ENCODE data around the gene WDR48. TPM values are rescaled to one million over a fixed set of nuclear protein-coding genes. Genes with fewer than 3 reads are reported as not detected.
A peak's percentile ranks its signal among the peaks of the same experiment; 100 is the strongest.

WDR48 gene
- total RNA-seq, 1 donor from 2014 or later = 24.5 TPM

DNA sequence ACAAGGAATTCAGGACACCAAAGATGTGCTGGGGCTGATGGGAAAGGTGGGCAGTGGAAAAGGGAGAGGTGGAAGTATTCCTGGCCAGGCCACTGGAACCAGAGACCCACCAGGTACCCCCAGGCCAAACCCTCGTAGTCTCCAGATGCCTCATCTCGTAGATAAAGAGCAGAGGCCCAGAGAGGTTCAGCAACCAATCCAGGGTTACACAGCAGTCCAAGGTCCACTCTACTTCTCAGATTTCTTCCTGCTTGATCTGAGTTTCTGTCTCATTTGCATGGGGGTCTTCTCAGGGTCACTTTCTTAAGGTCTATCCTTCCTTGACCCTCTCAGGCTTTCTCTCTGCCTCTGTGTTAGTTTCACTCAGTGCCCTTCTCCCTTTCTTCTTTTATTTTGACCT, 60.7 kb downstream of the WDR48 start:
- DNase-seq (ENCODE audit: low spot score) = peak; percentile 36
- intact Hi-C loops (cut with DNase I) = no loop called here

- intact Hi-C loops (cut with DNase I) = no loop called here
- DNase-seq (ENCODE audit: low spot score) = peak; percentile 50
Observed at GRCh38 chr3:39113291-39113690, 61.5 kb downstream of the WDR48 start.

GRCh38 chr3:39114456-39114855, 62.6 kb downstream of the WDR48 start:
- intact Hi-C loops (cut with DNase I) = no loop called here
- DNase-seq (ENCODE audit: low spot score) = peak; percentile 56

GRCh38 chr3:39115870-39116269, 64.1 kb downstream of the WDR48 start:
- intact Hi-C loops (cut with DNase I) = no loop called here

GRCh38 chr3:39118079-39118478, 66.3 kb downstream of the WDR48 start:
- DNase-seq (ENCODE audit: low spot score) = no peak
- intact Hi-C loops (cut with DNase I) = no loop called here

More at GRCh38 chr3:39115870-39116269, 64.1 kb downstream of the WDR48 start:
- DNase-seq (ENCODE audit: low spot score) = peak; percentile 57

DNA sequence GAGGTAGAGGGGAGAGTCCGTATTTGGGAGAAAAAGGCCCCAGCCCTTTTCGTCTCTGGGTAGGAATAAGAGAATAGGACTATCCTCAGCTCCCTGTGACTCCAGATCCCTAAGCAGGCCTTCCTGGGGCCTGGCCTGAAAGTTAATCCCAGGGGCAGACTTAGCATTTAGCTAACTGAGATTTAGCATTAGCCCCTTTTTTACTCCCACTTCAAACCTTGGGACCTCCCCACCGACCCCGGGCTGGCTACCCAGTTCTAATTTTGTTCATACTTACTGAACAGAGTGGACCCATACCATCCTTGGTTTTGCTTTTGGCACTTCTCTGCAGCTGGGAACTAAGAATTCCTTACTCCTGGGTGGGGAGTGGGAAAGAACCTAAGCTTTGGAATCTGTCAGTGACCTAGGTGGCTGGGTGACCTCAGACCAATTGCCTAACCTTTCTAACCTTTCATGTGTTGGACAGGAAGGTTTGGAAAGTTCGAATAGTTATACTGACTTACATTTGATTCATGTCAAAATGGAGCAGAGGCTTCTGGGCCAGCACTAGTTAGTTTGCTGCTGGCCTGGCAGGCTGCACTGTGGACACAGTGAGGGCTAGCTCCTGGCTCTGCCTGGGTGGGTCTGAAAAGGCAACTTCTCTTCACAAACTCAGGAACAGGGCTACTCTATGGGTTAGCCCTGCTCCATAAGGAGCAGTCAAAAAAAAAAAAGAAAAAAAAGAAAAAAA, 67.3 kb downstream of the WDR48 start:
- intact Hi-C loops (cut with DNase I) = no loop called here
- no peak for DNase-seq (ENCODE audit: low spot score)

- intact Hi-C loops (cut with DNase I) = no loop called here
- DNase-seq (ENCODE audit: low spot score) = no peak
Observed at GRCh38 chr3:39121621-39122020, 69.8 kb downstream of the WDR48 start.

- intact Hi-C loops (cut with DNase I) = no loop called here
- DNase-seq (ENCODE audit: low spot score) = no peak
Observed at GRCh38 chr3:39122813-39123212, 71.0 kb downstream of the WDR48 start.

DNA sequence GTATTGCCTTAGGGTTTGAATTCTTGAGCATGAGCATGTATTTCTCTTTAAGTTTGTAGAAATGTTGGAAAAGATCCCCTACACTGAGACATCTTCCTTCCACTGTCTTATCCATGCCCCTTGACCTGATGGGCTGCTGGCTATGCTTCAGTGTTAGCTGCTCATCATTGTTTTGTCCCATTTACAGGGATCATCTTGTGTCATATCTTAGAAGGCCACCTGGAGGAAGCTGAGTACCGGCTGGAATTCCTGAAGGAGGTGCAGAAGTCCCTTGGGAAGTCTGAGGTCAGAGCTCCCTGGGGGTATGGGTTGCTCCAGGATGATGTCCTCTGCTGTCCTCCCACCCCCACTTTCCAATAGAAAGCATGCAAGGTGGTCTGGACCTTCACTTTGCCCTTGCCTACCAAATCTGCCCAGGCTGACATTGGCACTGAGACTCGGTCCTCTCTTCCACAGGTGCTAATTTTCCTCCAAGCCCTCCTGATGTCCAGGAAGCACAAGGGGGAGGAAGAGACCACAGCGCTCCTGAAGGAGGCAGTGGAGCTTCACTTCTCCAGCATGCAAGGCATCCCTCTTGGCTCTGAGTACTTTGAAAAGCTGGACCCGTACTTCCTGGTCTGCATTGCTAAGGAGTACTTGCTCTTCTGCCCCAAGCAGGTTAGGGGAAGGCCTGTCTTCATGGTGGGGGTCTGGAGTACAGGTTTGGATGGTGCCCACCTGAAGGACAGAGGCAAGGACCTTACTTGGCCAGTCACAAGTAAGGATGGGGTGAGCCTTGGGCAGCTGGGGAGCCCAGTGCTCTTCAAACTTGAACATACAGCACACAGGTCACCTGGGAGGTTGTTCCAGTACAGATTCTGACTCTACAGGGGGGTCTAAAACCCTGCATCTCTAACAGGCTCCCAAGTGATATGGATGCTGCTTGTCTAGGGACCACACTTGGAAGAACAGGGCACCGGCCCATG, 73.3 kb downstream of the WDR48 start:
- intact Hi-C loops (cut with DNase I) = no loop called here
- DNase-seq (ENCODE audit: low spot score) = peak; percentile 70

GRCh38 chr3:39125841-39126500, 74.2 kb downstream of the WDR48 start:
- peak; percentile 17 for DNase-seq (ENCODE audit: low spot score)
- intact Hi-C loops (cut with DNase I) = loop anchor here (1.0 kb wide), 1 partner anchor 162 kb away; no protein-coding TSS in a partner anchor

- DNase-seq (ENCODE audit: low spot score) = peak; percentile 75
Observed at GRCh38 chr3:39126532-39127071, 74.8 kb downstream of the WDR48 start.

DNA sequence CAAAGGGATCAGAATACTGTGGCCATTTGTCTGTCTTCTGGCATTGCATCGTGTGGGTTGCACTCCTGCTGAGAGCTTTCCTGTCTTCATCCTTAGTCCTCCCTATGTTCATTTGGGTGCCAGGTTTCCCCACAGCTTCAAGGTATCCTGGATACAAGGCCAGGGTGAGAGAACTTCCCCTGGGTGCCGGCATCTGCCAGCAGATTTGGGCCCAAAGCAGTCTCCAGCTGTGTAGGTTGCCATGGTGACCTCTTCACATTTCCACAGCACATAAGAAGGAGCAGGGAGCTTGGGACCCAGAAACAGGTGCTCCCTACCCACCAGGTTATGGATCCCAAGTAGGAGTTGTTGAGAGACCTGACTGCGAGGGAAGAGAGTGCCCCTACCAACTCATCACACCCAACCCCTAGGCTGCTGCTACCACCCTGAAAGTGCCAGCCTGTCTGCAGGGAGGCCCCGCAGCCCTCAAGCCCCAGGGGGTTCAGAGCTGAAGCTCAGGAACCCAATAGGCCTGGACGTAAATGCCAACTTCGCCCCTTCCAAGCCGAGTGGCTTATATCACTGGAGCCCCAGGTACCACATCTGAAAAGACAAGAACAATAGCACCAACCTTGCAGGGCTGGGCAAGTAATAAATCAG, 75.6 kb downstream of the WDR48 start:
- intact Hi-C loops (cut with DNase I) = no loop called here
- DNase-seq (ENCODE audit: low spot score) = peak; percentile 54

More at GRCh38 chr3:39126532-39127071, 74.8 kb downstream of the WDR48 start:
- intact Hi-C loops (cut with DNase I) = loop anchor here (1.0 kb wide), 1 partner anchor 162 kb away; no protein-coding TSS in a partner anchor

DNA sequence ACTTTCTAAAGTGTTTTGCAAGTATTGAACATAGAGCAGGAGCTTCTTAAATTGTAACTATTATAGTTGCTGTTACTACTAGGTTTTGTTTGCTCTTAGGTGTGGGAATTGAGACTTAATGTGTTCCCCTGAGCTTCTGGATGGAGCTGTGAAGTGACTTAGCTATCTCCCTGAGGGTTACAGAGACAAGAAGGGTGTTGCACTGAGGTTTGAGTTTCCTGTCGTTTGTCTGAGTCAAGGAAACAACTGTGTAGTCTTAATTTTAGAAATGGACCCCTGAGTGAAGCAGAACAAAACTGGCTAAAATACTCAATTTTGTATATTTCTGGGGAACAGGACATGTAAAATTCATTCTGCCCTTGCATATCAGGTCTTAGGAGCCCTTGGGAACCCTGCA, 76.1 kb downstream of the WDR48 start:
- intact Hi-C loops (cut with DNase I) = no loop called here
- no peak for DNase-seq (ENCODE audit: low spot score)

- intact Hi-C loops (cut with DNase I) = no loop called here
- peak; percentile 35 for DNase-seq (ENCODE audit: low spot score)
Observed at GRCh38 chr3:39128951-39129350, 77.1 kb downstream of the WDR48 start.

DNA sequence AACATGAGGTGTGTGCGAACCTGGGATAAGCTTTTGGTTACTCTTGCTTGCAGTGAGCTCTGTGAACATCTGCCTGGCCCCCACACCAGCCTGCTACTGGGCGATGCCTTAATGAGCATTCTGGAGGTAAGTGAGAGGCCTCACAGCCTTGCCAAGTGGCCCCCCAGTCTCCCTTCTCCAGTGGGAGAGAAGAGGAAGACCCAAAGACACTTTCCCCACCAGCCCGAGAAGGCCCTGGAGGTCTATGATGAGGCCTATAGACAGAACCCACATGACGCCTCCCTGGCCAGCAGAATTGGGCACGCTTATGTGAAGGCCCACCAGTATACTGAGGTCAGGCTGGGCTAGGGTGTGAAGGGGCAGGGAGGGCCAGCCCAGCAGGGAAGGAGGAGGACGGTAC, 78.2 kb downstream of the WDR48 start:
- peak; percentile 73 for DNase-seq (ENCODE audit: low spot score)
- intact Hi-C loops (cut with DNase I) = loop anchor here (10.0 kb wide), 1 partner anchor 255 kb away; the partner anchor contains the start of gene SLC25A38

- peak; percentile 9 for DNase-seq (ENCODE audit: low spot score)
- intact Hi-C loops (cut with DNase I) = loop anchor here (10.0 kb wide), 1 partner anchor 254 kb away; the partner anchor contains the start of gene SLC25A38
Observed at GRCh38 chr3:39130693-39131265, 79.0 kb downstream of the WDR48 start.

GRCh38 chr3:39132096-39133092, 80.6 kb downstream of the WDR48 start:
- intact Hi-C loops (cut with DNase I) = loop anchor here (10.0 kb wide), 1 partner anchor 252 kb away; the partner anchor contains the start of gene SLC25A38

More at GRCh38 chr3:39132096-39133092, 80.6 kb downstream of the WDR48 start:
- DNase-seq (ENCODE audit: low spot score) = peak; percentile 29
